ENCODE measurements around the gene MT1G. TPM values are rescaled to one million over a fixed set of nuclear protein-coding genes. Genes with fewer than 3 reads are reported as not detected.

Gene MT1G
- total RNA-seq, 1 experiment from 2014 or later: not detected

- DNase-seq (no peak), ATAC-seq (no peak)
- H3K36me3 ChIP-seq (ENCODE audit: low read depth, low read length): no peaks in the 10 kb centered on the region
- intact Hi-C loops (cut with micrococcal nuclease): loop anchor here (10.0 kb wide), 1 partner anchor 48 kb away; the partner anchor contains the start of gene MT2A
- no peaks in the 10 kb centered on the region for H3K27me3 ChIP-seq (ENCODE audit: low read length)
- no peak for TF ChIP-seq EZH2phosphoT487 (IDR thresholded peaks at IDR 0.05; ENCODE audit: borderline replicate concordance, low read length)
- no peak for TF ChIP-seq CTCF (conservative IDR thresholded peaks at IDR 0.05; ENCODE audit: low read depth, low read length)
- TF ChIP-seq EZH2 (IDR thresholded peaks at IDR 0.05; ENCODE audit: low read length, unreplicated experiment): no peak
- no peaks in the 10 kb centered on the region for H4K20me1 ChIP-seq (ENCODE audit: low read length)
- no peak overlapping the region for H3K4me2 ChIP-seq (ENCODE audit: low read length)
- no peaks in the 10 kb centered on the region for H3F3A ChIP-seq (ENCODE audit: low read length, unreplicated experiment)
- POLR2A ChIA-PET (ENCODE audit: unreplicated experiment): no interaction called here
- peaks cover 22% of the 10 kb centered on the region for H3K4me1 ChIP-seq (ENCODE audit: insufficient read depth, low read length)
- no peak overlapping the region for H2AFZ ChIP-seq (ENCODE audit: low read length)
- H3K9ac ChIP-seq (ENCODE audit: low read length): no peak overlapping the region
- CTCF ChIA-PET: no interaction called here
- H3K9me2 ChIP-seq (replicated peaks; ENCODE audit: low read length): no peaks in the 10 kb centered on the region
- no TSS peak for BruUV-seq (replicated peaks)
- H3K27ac ChIP-seq (ENCODE audit: low read length): no peak overlapping the region
- no peaks in the 10 kb centered on the region for H3K79me2 ChIP-seq (ENCODE audit: low read length)
- no peak overlapping the region for H3K4me3 ChIP-seq (ENCODE audit: low read length)
- no peaks in the 10 kb centered on the region for H3K9me3 ChIP-seq (ENCODE audit: low read length)
These were observed 14.6 kb downstream of the MT1G start for GRCh38 chr16:56653218-56653617.

- Histone ChIP-seq H3K79me2 (ENCODE audit: low read length) (no peaks in the 10 kb centered on the region), H3K4me1 (ENCODE audit: insufficient read depth, low read length) (peaks cover 18% of the 10 kb centered on the region), H3K36me3 (ENCODE audit: low read depth, low read length) (no peaks in the 10 kb centered on the region), H3K4me3 (ENCODE audit: low read length) (no peak overlapping the region), H3K9ac (ENCODE audit: low read length) (no peak overlapping the region), H3K4me2 (ENCODE audit: low read length) (no peak overlapping the region), H3K27me3 (ENCODE audit: low read length) (no peaks in the 10 kb centered on the region), H3F3A (ENCODE audit: low read length, unreplicated experiment) (no peaks in the 10 kb centered on the region), H3K9me3 (ENCODE audit: low read length) (no peaks in the 10 kb centered on the region), H3K9me2 (replicated peaks; ENCODE audit: low read length) (no peaks in the 10 kb centered on the region), H2AFZ (ENCODE audit: low read length) (no peak overlapping the region), H4K20me1 (ENCODE audit: low read length) (no peaks in the 10 kb centered on the region), H3K27ac (ENCODE audit: low read length) (no peak overlapping the region)
- POLR2A ChIA-PET (ENCODE audit: unreplicated experiment): no interaction called here
- no peak for DNase-seq
- no peak for TF ChIP-seq EZH2phosphoT487 (IDR thresholded peaks at IDR 0.05; ENCODE audit: borderline replicate concordance, low read length)
- TF ChIP-seq EZH2 (IDR thresholded peaks at IDR 0.05; ENCODE audit: low read length, unreplicated experiment): no peak
- TF ChIP-seq CTCF (conservative IDR thresholded peaks at IDR 0.05; ENCODE audit: low read depth, low read length): no peak
- intact Hi-C loops (cut with micrococcal nuclease): loop anchor here (10.0 kb wide), 1 partner anchor 48 kb away; the partner anchor contains the start of gene MT2A
- CTCF ChIA-PET: no interaction called here
- ATAC-seq: no peak
- no TSS peak for BruUV-seq (replicated peaks)
These were observed 15.3 kb downstream of the MT1G start for GRCh38 chr16:56652600-56652999.

- H3K27ac ChIP-seq (ENCODE audit: low read length): no peak within 1 kb of the TSS
- ATAC-seq: no peak
- no peak within 1 kb of the TSS for H3K4me2 ChIP-seq (ENCODE audit: low read length)
- H4K20me1 ChIP-seq (ENCODE audit: low read length): no peaks in the 10 kb centered on the region
- peaks cover 15% of the 10 kb centered on the region for H3K4me1 ChIP-seq (ENCODE audit: insufficient read depth, low read length)
- H3K36me3 ChIP-seq (ENCODE audit: low read depth, low read length): no peaks in the 10 kb centered on the region
- no peak within 1 kb of the TSS for H3K4me3 ChIP-seq (ENCODE audit: low read length)
- no TSS peak for BruUV-seq (replicated peaks)
- H3K9me2 ChIP-seq (replicated peaks; ENCODE audit: low read length): no peaks in the 10 kb centered on the region
- H3F3A ChIP-seq (ENCODE audit: low read length, unreplicated experiment): no peaks in the 10 kb centered on the region
- ChIA-PET CTCF (no interaction called here), POLR2A (ENCODE audit: unreplicated experiment) (no interaction called here)
- DNase-seq: no peak
- H3K79me2 ChIP-seq (ENCODE audit: low read length): no peaks in the 10 kb centered on the region
- intact Hi-C loops (cut with micrococcal nuclease): loop anchor here (10.0 kb wide), 1 partner anchor 47 kb away; the partner anchor contains the start of gene MT2A
- TF ChIP-seq EZH2 (IDR thresholded peaks at IDR 0.05; ENCODE audit: low read length, unreplicated experiment) (no peak), EZH2phosphoT487 (IDR thresholded peaks at IDR 0.05; ENCODE audit: borderline replicate concordance, low read length) (no peak), CTCF (conservative IDR thresholded peaks at IDR 0.05; ENCODE audit: low read depth, low read length) (no peak)
- H2AFZ ChIP-seq (ENCODE audit: low read length): no peak within 1 kb of the TSS
- H3K27me3 ChIP-seq (ENCODE audit: low read length): no peaks in the 10 kb centered on the region
- H3K9me3 ChIP-seq (ENCODE audit: low read length): no peaks in the 10 kb centered on the region
- no peak within 1 kb of the TSS for H3K9ac ChIP-seq (ENCODE audit: low read length)
These were observed 16.3 kb downstream of the MT1G start, which contains the start of gene MT1B for GRCh38 chr16:56651586-56651985. Gene MT1B, plus strand, starts transcription at chr16:56651886. Its CDS starts 68 bp downstream, at chr16:56651954.
